GM18502 (cell line): Measurements from ENCODE around the gene ADRA2B.
"Not testable (repeated sequence)": the region's sequence is repeated elsewhere in the genome, so short reads cannot be mapped to it uniquely, and the experiment has no call there.

Source experiments
- ATAC-seq: cut with Tn5 transposase; IDR thresholded peaks from one replicate; pipeline ENCODE4 v1.9.1; 2021; ENCODE audit warnings: mild to moderate bottlenecking; ENCODE audit not compliant: unreplicated experiment, poor library complexity

ADRA2B gene

DNA sequence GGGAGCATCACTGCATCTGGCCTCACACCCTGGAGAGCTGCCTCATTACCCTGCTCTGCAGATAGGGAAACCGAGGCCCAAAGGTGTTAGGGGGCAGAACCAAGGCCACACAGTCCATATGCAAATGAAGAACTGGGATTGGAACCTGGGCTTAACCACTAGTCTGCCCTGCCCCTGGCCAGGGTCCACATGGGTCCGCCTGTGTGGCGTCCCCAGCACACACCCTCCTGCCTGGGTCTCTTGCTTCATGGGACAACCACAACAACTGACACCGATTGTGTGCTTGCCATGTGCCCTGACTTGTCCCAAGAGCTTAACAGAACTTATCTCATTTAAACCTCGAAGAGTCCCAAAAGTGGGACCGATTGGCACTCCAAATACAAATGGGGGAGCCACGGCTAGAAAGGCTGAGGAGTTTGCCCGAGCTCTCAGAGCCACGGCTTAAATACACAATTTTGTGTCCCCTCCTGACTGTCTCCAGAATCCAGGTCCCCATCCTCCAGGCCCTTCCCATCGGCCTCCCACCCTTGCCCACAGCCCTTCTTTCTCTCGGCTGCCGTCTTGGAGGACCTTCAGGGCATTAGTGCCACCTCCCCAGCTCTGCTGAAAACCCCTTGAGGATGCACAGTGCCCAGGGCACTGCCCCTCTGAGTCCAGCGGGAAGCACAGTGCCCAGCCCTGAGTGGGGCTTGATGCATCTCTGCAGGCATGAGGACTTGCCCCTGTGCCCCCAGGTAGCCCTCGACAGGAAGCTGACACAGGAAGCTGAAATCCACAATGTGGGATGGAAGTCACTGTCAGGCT is 34.6 kb upstream of the ADRA2B start:
- ATAC-seq = no peak

DNA sequence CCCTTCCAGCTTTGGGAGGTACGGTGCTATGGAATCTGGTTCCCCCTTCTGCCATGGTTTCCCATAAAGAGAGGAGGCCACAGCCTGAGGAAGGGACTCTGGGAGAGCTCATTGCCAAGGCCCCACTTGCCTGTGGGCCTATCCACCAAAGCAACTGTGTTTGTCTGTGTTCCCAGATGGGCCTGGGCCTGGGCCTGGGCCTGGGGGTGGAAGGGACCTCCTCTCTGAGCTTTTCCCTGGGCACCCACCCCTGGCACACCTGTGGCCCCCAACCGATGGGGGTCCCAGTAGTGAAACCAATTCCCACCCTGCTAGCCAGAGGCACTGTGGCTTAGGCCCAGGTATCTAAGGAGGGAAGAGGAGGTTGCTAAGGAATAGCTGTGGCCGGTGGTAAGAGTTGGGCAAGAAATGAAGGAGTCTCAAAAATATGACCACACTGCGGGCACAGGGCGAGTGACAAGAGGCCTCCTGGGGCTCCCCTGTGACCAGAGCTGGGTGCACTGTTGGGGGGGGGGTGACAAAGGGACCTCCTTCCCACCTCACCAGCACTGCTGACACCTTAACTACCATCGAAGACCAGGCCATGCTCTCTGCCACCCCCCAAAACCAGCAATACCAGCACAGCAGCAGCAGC is 33.8 kb upstream of the ADRA2B start:
- ATAC-seq = no peak

DNA sequence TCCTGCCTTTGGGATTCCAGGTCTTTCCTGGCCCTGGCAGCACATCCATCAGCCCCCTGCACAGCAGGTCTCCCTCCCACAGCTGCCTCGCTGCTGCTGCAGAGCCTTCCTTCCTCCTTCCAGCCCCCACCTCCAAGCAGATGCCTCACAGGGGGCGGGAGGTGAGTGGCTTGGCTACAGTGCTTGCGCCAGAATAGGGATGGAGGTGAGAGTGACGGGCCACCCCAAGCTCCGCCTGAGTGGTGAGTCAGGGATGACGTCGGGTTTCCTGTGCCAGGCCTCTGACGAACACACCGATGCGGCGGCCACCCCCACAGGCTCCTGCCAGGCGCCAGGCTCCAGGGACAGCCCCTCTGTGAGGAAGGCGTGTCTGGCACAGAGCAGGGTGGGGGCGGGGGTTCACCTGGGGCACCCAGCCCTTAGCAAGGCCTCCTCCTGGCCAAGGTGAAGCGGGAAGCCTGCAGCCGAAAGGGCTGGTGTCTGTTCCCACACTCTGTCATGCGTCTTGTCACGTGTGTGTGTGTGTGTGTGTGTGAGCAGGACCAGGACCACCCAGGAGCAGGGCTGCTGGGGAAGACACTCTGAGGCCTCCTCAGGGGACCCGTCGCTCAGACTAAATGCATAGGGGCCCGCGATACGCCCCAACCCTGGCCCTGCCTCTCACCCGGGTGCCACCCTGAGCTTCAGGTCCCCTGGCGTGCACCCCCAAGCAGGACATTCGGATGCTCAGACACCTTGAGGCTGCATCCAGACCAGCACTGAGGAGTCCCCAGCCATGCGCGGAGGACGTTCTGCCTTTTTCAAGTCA is 32.2 kb upstream of the ADRA2B start:
- ATAC-seq = peak; percentile 49

DNA sequence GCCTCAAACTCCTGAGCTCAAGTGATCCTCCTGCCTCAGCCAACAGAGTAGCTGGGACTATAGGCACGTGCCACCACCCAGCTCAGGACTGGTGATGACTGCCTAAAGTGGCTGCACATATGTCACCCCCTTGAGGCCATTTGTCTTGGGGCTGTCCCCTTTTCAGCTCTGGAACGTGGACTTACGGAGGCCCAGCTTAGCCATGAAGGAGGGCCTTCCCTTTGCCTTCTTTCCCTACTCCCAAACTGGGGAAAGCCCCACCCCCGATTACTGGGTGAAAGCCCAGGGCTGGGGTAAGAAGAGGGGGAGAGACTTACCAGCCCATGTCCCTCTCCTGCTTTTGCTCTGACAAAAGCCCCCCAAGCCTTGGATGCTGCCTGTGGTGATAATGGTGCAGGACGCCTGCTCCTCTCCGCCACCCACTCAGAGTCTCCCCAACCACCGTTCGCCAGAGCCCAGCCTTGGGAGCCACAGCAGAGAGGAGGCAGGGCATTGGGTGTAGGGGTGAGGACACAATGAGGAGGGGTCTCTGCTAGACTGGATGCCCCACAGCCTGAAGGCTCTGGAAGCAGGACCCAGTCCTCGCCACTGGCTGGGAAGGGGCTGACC is 31.3 kb upstream of the ADRA2B start:
- ATAC-seq = no peak

DNA sequence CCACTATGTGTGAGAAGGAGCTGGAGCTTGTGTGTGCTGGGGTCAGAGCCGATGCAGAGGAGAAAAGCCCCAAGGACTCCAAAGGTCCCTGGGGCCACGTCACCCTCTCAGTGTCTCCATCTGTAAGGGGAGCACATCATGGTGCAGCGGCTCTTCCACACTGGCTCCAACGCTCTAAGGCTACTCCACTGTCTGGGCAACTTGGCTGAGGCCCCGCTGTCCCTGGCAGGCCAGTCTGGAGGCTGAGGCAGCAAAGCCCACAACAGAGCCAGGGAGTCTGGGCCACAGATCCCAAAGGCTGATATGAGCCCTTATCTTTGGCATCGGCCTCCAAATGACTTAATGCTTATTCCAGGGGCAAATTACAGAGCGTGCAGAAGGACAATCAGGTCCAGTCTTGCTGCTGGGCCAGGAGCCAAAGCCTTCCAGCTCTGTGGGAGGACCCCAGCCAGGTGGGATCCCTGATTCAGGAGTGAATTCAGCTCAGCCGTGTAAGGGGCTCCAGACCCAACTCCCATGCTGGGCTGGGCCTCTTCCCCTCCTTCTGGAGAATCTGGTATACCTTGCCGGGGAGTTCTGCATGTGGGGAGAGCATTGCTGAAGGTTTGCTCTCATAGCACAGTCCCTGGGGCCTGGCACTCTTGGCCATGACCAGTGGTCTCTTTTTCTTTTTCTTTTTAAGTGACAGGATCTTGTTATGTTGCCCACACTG is 30.7 kb upstream of the ADRA2B start:
- no peak for ATAC-seq

GRCh38 chr2:96146153-96146880 is 29.9 kb upstream of the ADRA2B start:
- ATAC-seq = peak; percentile 35

GRCh38 chr2:96145848-96146152 is 29.4 kb upstream of the ADRA2B start:
- peak; percentile 0 for ATAC-seq

- ATAC-seq = peak; percentile 51
These were observed 28.9 kb upstream of the ADRA2B start, which contains the start of gene DUSP2 for GRCh38 chr2:96145036-96145847. DUSP2 (minus strand) TSS chr2:96145440; CDS start chr2:96145354, 86 bp downstream.

- ATAC-seq = no peak
These were observed 28.2 kb upstream of the ADRA2B start for GRCh38 chr2:96144481-96145035.

DNA sequence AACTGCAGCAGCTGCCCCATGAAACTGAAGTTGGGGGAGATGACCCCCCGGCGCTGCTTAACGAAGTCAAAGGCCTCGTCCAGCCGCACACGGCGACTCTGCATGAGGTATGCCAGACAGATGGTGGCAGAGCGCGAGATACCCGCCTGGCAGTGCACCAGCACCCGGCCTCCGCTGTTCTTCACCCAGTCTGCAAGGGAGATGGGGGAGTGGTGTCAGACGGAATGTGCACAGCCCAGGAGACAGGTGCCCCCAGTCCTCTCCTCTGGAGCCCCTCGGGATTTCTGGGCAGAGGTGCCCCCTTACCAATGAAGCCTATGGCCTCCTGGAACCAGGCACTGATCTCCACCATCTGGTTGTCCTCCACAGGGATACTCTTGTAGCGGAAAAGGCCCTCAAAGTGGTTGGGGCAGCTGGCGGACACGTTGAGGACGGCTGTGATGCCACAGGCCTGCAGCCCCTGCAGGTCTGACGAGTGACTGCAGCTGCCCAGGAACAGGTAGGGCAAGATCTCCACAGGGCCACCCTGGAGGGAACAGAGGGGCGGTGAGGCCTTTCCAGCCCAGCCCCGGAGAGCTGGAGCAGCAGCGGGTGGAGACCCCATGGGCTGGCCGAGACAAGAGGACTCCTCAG is 27.6 kb upstream of the ADRA2B start:
- no peak for ATAC-seq

DNA sequence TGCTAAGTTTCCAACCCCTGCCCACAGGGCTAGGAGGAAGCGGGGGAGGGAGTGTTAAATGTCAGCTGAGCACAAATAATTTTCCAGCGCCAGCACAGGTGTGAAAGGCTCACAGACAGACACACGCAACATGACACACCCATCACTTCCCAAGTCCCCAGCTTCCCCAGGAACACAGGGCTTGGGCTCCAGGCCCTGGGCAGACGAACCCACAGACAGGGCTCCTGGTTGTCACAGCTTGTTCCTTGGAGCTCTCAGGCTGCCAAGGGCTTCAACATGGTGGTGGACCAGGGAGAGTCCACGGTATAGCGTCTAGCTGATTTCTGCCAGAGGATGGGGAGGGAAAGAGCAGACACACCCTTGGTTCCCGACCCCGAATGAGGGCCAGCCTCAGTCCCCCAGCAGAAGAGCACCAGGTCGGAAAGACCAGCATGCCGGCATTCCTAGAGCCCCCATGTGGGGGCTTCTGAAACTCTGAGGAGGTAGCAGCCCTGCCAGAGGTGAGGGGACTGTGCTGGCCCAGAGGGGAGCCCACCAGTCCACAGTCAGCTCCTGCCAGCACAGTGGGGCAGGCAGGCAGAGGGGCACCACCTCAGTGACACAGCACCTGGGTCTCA is 27.0 kb upstream of the ADRA2B start:
- no peak for ATAC-seq

DNA sequence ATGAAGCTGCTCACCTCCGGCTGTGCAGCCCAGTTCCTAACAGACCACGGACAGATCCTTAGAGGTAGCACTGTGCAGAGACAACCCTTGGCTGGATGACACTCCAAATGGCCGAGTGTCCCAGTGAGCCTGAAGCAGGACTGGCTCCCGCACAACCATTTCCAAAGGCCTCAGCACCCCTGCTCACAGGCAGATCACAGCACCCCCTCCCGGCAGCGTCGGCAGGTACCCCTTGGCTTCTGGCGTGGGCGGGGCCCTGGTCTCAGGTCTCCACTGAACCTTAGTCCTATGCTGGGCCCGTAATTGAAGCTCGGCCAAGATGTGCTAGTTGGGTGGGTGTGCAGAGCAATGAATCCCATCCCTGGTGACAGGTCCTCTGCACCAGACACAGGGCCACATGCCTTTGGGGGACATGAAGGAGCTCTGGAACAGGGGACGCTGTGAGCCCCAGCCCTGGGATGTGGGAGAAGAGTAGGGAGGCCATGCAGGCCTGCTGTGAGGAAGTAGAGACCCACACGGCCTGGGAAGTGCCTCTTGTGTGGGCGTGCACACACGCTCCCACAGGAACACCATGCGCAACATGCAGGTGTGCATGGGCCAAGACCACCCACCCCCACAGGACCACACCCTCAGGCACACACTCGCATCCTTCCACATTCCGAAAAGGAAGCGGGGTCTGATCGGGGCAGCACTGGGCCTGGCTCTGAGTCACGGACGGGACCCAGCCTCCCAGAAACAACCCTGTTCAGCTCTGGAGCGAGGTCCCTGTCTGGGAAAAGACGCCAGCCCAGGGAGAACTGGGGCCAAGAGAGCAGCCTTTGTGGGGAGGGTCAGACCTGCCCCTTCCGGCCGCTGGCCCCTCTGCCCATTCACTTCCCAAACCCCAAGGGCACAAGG is 26.1 kb upstream of the ADRA2B start:
- no peak for ATAC-seq

GRCh38 chr2:96141624-96141967 is 25.2 kb upstream of the ADRA2B start:
- ATAC-seq = not testable (repeated sequence)

DNA sequence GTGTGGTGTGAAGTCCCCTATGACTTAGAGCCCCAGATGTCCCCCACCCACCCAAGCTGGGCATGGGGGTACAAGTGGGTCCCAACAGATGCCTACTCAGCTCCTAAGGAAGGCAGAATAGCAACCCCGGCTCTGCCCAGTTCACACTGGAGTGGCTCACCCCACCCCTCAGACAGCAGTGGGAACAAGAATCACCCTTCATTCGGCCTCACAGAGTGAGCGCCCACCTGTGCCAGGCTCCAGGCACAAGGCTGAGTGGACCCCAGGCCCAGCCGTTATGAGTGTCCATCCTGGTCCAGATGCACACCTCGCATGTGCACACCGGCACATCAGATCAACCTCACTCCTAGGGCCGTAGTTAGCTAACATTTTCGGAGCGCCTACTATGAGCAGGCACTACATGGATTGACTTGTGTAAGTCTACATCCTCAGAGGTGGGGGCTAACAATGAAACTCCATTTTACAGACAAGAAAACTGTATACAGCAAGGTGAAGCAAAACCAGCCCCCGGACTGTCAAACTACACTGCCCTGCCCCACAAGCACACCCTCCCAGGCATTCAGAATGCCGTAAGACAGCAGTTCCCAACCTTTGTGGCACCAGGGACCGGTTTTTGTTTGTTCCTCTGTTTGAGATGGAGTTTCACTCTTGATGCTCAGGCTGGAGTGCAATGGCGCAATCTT is 24.7 kb upstream of the ADRA2B start:
- no peak for ATAC-seq

- ATAC-seq = no peak
These were observed 22.9 kb upstream of the ADRA2B start for GRCh38 chr2:96139181-96139758.
